OCI-LY1 (cell line): ENCODE results near the gene CYBRD1.

Experiments used
- EZH2 ChIP-seq: fragments of 200-600 bp; sonication (generic), shearing (Covaris generic); IDR thresholded peaks from 2 replicates; pipeline ENCODE4 v1.8.0; 2017; ENCODE audit warnings: borderline replicate concordance, mixed run types, mild to moderate bottlenecking, antibody characterized with exemption, low read length, moderate library complexity, mixed read lengths
- TF ChIP-seq, protein P1 (sequence below): fragments of 200-600 bp; sonication (generic), shearing (Covaris generic); IDR thresholded peaks from 2 replicates; pipeline ENCODE4 v1.5.1; 2017; ENCODE audit warnings: mild to moderate bottlenecking, antibody characterized with exemption, low read length, moderate library complexity, mixed read lengths

DNA sequence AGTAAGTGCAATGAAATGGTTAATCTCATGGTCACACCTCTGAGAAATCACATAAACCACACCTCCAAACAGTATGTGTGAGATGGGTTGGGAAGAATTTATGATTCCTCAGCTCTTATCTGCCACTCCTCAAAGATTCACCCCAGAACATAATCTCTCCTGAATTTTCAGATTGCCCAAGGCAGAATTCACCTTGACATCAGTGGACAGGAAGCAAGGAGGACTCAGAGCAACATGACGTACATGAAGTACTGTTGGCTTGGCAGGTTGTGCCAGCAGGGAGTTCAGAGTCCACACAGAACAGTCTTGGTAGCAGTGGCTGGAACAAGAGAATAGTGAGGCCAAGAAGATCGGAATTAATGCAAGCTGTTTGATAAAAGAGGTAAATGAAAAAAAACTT is 31.7 kb upstream of the CYBRD1 start:
- TF ChIP-seq, protein P1, sequence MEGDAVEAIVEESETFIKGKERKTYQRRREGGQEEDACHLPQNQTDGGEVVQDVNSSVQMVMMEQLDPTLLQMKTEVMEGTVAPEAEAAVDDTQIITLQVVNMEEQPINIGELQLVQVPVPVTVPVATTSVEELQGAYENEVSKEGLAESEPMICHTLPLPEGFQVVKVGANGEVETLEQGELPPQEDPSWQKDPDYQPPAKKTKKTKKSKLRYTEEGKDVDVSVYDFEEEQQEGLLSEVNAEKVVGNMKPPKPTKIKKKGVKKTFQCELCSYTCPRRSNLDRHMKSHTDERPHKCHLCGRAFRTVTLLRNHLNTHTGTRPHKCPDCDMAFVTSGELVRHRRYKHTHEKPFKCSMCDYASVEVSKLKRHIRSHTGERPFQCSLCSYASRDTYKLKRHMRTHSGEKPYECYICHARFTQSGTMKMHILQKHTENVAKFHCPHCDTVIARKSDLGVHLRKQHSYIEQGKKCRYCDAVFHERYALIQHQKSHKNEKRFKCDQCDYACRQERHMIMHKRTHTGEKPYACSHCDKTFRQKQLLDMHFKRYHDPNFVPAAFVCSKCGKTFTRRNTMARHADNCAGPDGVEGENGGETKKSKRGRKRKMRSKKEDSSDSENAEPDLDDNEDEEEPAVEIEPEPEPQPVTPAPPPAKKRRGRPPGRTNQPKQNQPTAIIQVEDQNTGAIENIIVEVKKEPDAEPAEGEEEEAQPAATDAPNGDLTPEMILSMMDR: no peak
- no peak for TF ChIP-seq EZH2
